ENCODE data around the gene ATP1A2.
A peak's percentile ranks its signal among the peaks of the same experiment; 100 is the strongest.

ATP1A2 gene

GRCh38 chr1:160161965-160162705, 46.6 kb downstream of the ATP1A2 start:
- peak overlapping the region; percentile 22; the same call in 1 of the 2 replicates for H3K9ac ChIP-seq (ENCODE audit: low read depth, low read length)

GRCh38 chr1:160162931-160163330, 47.4 kb downstream of the ATP1A2 start:
- Histone ChIP-seq H3K9ac (ENCODE audit: low read depth, low read length) (no peak overlapping the region), H3K36me3 (ENCODE audit: insufficient read depth, low read depth, low read length) (no peaks in the 10 kb centered on the region), H3K9me3 (ENCODE audit: insufficient read depth, low read depth, low read length) (no peaks in the 10 kb centered on the region), H3K4me3 (ENCODE audit: low read length) (no peak overlapping the region), H3K27ac (ENCODE audit: low read length) (no peak overlapping the region), H3K4me1 (ENCODE audit: insufficient read depth, low read length) (peaks cover 10% of the 10 kb centered on the region; the same call in 1 of the 2 replicates), H3K27me3 (ENCODE audit: insufficient read depth, low read length) (peaks cover 5% of the 10 kb centered on the region; the same call in 1 of the 2 replicates)

More at GRCh38 chr1:160161965-160162705, 46.6 kb downstream of the ATP1A2 start:
- Histone ChIP-seq H3K4me1 (ENCODE audit: insufficient read depth, low read length) (peaks cover 8% of the 10 kb centered on the region; the same call in 1 of the 2 replicates), H3K27ac (ENCODE audit: low read length) (no peak overlapping the region), H3K4me3 (ENCODE audit: low read length) (no peak overlapping the region), H3K27me3 (ENCODE audit: insufficient read depth, low read length) (peaks cover 5% of the 10 kb centered on the region; the same call in 1 of the 2 replicates), H3K36me3 (ENCODE audit: insufficient read depth, low read depth, low read length) (no peaks in the 10 kb centered on the region), H3K9me3 (ENCODE audit: insufficient read depth, low read depth, low read length) (no peaks in the 10 kb centered on the region)

GRCh38 chr1:160163615-160164014, 48.1 kb downstream of the ATP1A2 start:
- Histone ChIP-seq H3K4me3 (ENCODE audit: low read length) (no peak overlapping the region), H3K9me3 (ENCODE audit: insufficient read depth, low read depth, low read length) (no peaks in the 10 kb centered on the region), H3K27me3 (ENCODE audit: insufficient read depth, low read length) (peaks cover 5% of the 10 kb centered on the region; the same call in 1 of the 2 replicates), H3K36me3 (ENCODE audit: insufficient read depth, low read depth, low read length) (no peaks in the 10 kb centered on the region), H3K4me1 (ENCODE audit: insufficient read depth, low read length) (peaks cover 11% of the 10 kb centered on the region; the same call in 1 of the 2 replicates), H3K27ac (ENCODE audit: low read length) (no peak overlapping the region), H3K9ac (ENCODE audit: low read depth, low read length) (no peak overlapping the region)

GRCh38 chr1:160164121-160164520, 48.6 kb downstream of the ATP1A2 start:
- peaks cover 16% of the 10 kb centered on the region for H3K4me1 ChIP-seq (ENCODE audit: insufficient read depth, low read length)
- no peaks in the 10 kb centered on the region for H3K36me3 ChIP-seq (ENCODE audit: insufficient read depth, low read depth, low read length)
- no peak overlapping the region for H3K4me3 ChIP-seq (ENCODE audit: low read length)
- H3K27me3 ChIP-seq (ENCODE audit: insufficient read depth, low read length): peaks cover 5% of the 10 kb centered on the region; the same call in 1 of the 2 replicates
- no peaks in the 10 kb centered on the region for H3K9me3 ChIP-seq (ENCODE audit: insufficient read depth, low read depth, low read length)
- no peak overlapping the region for H3K9ac ChIP-seq (ENCODE audit: low read depth, low read length)
- no peak overlapping the region for H3K27ac ChIP-seq (ENCODE audit: low read length)

- H3K27ac ChIP-seq (ENCODE audit: low read length): no peak overlapping the region
- H3K9me3 ChIP-seq (ENCODE audit: insufficient read depth, low read depth, low read length): no peaks in the 10 kb centered on the region
- no peak overlapping the region for H3K9ac ChIP-seq (ENCODE audit: low read depth, low read length)
- no peaks in the 10 kb centered on the region for H3K36me3 ChIP-seq (ENCODE audit: insufficient read depth, low read depth, low read length)
- H3K4me3 ChIP-seq (ENCODE audit: low read length): no peak overlapping the region
- H3K27me3 ChIP-seq (ENCODE audit: insufficient read depth, low read length): peaks cover 10% of the 10 kb centered on the region
- H3K4me1 ChIP-seq (ENCODE audit: insufficient read depth, low read length): peaks cover 33% of the 10 kb centered on the region
Observed at GRCh38 chr1:160166166-160166868, 50.8 kb downstream of the ATP1A2 start.

- Histone ChIP-seq H3K9ac (ENCODE audit: low read depth, low read length) (no peak overlapping the region), H3K4me3 (ENCODE audit: low read length) (no peak overlapping the region), H3K9me3 (ENCODE audit: insufficient read depth, low read depth, low read length) (no peaks in the 10 kb centered on the region), H3K36me3 (ENCODE audit: insufficient read depth, low read depth, low read length) (no peaks in the 10 kb centered on the region), H3K27me3 (ENCODE audit: insufficient read depth, low read length) (peaks cover 17% of the 10 kb centered on the region), H3K4me1 (ENCODE audit: insufficient read depth, low read length) (peaks cover 40% of the 10 kb centered on the region), H3K27ac (ENCODE audit: low read length) (no peak overlapping the region)
Observed at GRCh38 chr1:160167056-160167455, 51.5 kb downstream of the ATP1A2 start.

GRCh38 chr1:160167580-160167979, 52.0 kb downstream of the ATP1A2 start:
- H3K27me3 ChIP-seq (ENCODE audit: insufficient read depth, low read length): peaks cover 18% of the 10 kb centered on the region
- H3K9me3 ChIP-seq (ENCODE audit: insufficient read depth, low read depth, low read length): no peaks in the 10 kb centered on the region
- no peaks in the 10 kb centered on the region for H3K36me3 ChIP-seq (ENCODE audit: insufficient read depth, low read depth, low read length)
- no peak overlapping the region for H3K9ac ChIP-seq (ENCODE audit: low read depth, low read length)
- H3K27ac ChIP-seq (ENCODE audit: low read length): no peak overlapping the region
- H3K4me3 ChIP-seq (ENCODE audit: low read length): no peak overlapping the region
- peaks cover 43% of the 10 kb centered on the region for H3K4me1 ChIP-seq (ENCODE audit: insufficient read depth, low read length)

GRCh38 chr1:160168016-160168415, 52.5 kb downstream of the ATP1A2 start:
- Histone ChIP-seq H3K36me3 (ENCODE audit: insufficient read depth, low read depth, low read length) (no peaks in the 10 kb centered on the region), H3K4me1 (ENCODE audit: insufficient read depth, low read length) (peaks cover 45% of the 10 kb centered on the region), H3K9me3 (ENCODE audit: insufficient read depth, low read depth, low read length) (no peaks in the 10 kb centered on the region), H3K9ac (ENCODE audit: low read depth, low read length) (no peak overlapping the region), H3K27ac (ENCODE audit: low read length) (no peak overlapping the region), H3K27me3 (ENCODE audit: insufficient read depth, low read length) (peaks cover 22% of the 10 kb centered on the region), H3K4me3 (ENCODE audit: low read length) (no peak overlapping the region)

GRCh38 chr1:160168609-160169369, 53.2 kb downstream of the ATP1A2 start:
- peak overlapping the region; percentile 53 for H3K4me3 ChIP-seq (ENCODE audit: low read length)
- no peaks in the 10 kb centered on the region for H3K9me3 ChIP-seq (ENCODE audit: insufficient read depth, low read depth, low read length)
- peak overlapping the region; percentile 63 for H3K9ac ChIP-seq (ENCODE audit: low read depth, low read length)
- no peaks in the 10 kb centered on the region for H3K36me3 ChIP-seq (ENCODE audit: insufficient read depth, low read depth, low read length)
- H3K27ac ChIP-seq (ENCODE audit: low read length): peak overlapping the region; percentile 18
- H3K4me1 ChIP-seq (ENCODE audit: insufficient read depth, low read length): peaks cover 45% of the 10 kb centered on the region
- H3K27me3 ChIP-seq (ENCODE audit: insufficient read depth, low read length): peaks cover 30% of the 10 kb centered on the region

- Histone ChIP-seq H3K9ac (ENCODE audit: low read depth, low read length) (peak overlapping the region; percentile 63; the same call in 1 of the 2 replicates), H3K36me3 (ENCODE audit: insufficient read depth, low read depth, low read length) (no peaks in the 10 kb centered on the region), H3K27ac (ENCODE audit: low read length) (peak overlapping the region; percentile 42), H3K4me3 (ENCODE audit: low read length) (peak overlapping the region; percentile 53), H3K27me3 (ENCODE audit: insufficient read depth, low read length) (peaks cover 32% of the 10 kb centered on the region), H3K9me3 (ENCODE audit: insufficient read depth, low read depth, low read length) (no peaks in the 10 kb centered on the region), H3K4me1 (ENCODE audit: insufficient read depth, low read length) (peaks cover 45% of the 10 kb centered on the region)
Observed at GRCh38 chr1:160169553-160170399, 54.2 kb downstream of the ATP1A2 start.

GRCh38 chr1:160171354-160171753, 55.8 kb downstream of the ATP1A2 start:
- no peaks in the 10 kb centered on the region for H3K9me3 ChIP-seq (ENCODE audit: insufficient read depth, low read depth, low read length)
- peaks cover 45% of the 10 kb centered on the region for H3K4me1 ChIP-seq (ENCODE audit: insufficient read depth, low read length)
- peaks cover 31% of the 10 kb centered on the region for H3K27me3 ChIP-seq (ENCODE audit: insufficient read depth, low read length)
- peak overlapping the region; percentile 16; the same call in 1 of the 2 replicates for H3K9ac ChIP-seq (ENCODE audit: low read depth, low read length)
- H3K27ac ChIP-seq (ENCODE audit: low read length): no peak overlapping the region
- peak overlapping the region; percentile 30; the same call in 1 of the 2 replicates for H3K4me3 ChIP-seq (ENCODE audit: low read length)
- no peaks in the 10 kb centered on the region for H3K36me3 ChIP-seq (ENCODE audit: insufficient read depth, low read depth, low read length)

All from iPS-20b (cell line).